ENCODE data around the gene ZFYVE21.

Gene ZFYVE21

GRCh38 chr14:103746701-103747100 is 31.1 kb downstream of the ZFYVE21 start:
- no peak overlapping the region for H3K4me2 ChIP-seq (ENCODE audit: insufficient read depth, low read length)
- H3K27me3 ChIP-seq (ENCODE audit: insufficient read depth, low read length, poor library complexity) = no peaks in the 10 kb centered on the region
- H3K36me3 ChIP-seq (ENCODE audit: insufficient read depth, low read length) = no peaks in the 10 kb centered on the region
- ATAC-seq (ENCODE audit: insufficient read depth, low read depth) (no peak), DNase-seq (no peak)
- H2AFZ ChIP-seq (ENCODE audit: low read depth, low read length) = no peak overlapping the region
- H3K9me3 ChIP-seq (ENCODE audit: insufficient read depth, low read length, severe bottlenecking) = no peaks in the 10 kb centered on the region
- TF ChIP-seq EZH2 (IDR thresholded peaks at IDR 0.05; ENCODE audit: borderline replicate concordance, low read depth, low read length, severe bottlenecking) (no peak), CTCF (IDR thresholded peaks at IDR 0.05; ENCODE audit: borderline replicate concordance, extremely low read depth, low read length, poor library complexity, severe bottlenecking) (no peak)
- no peak overlapping the region for H3K9ac ChIP-seq (ENCODE audit: low read depth, low read length)
- no peaks in the 10 kb centered on the region for H3K79me2 ChIP-seq (ENCODE audit: insufficient read depth, low read length)
- H3K4me3 ChIP-seq (ENCODE audit: low read depth in 1 of 2, low read length in 2 of 2) = no peak overlapping the region
- no peak overlapping the region for H3K27ac ChIP-seq (ENCODE audit: low read length)
- peaks cover 27% of the 10 kb centered on the region for H3K4me1 ChIP-seq (ENCODE audit: insufficient read depth, low read length)
- H4K20me1 ChIP-seq (ENCODE audit: insufficient read depth, low read length) = no peaks in the 10 kb centered on the region

GRCh38 chr14:103748534-103748857 is 32.9 kb downstream of the ZFYVE21 start:
- peak overlapping the region; percentile 95 for H3K27ac ChIP-seq (ENCODE audit: low read length)
- H3K27me3 ChIP-seq (ENCODE audit: insufficient read depth, low read length, poor library complexity) = no peaks in the 10 kb centered on the region
- H3K4me2 ChIP-seq (ENCODE audit: insufficient read depth, low read length) = peak overlapping the region; percentile 54
- H3K4me1 ChIP-seq (ENCODE audit: insufficient read depth, low read length) = peaks cover 27% of the 10 kb centered on the region
- H3K79me2 ChIP-seq (ENCODE audit: insufficient read depth, low read length) = no peaks in the 10 kb centered on the region
- DNase-seq (peak; percentile 95), ATAC-seq (ENCODE audit: insufficient read depth, low read depth) (peak; percentile 99)
- H3K36me3 ChIP-seq (ENCODE audit: insufficient read depth, low read length) = no peaks in the 10 kb centered on the region
- H4K20me1 ChIP-seq (ENCODE audit: insufficient read depth, low read length) = no peaks in the 10 kb centered on the region
- H3K9me3 ChIP-seq (ENCODE audit: insufficient read depth, low read length, severe bottlenecking) = no peaks in the 10 kb centered on the region
- TF ChIP-seq EZH2 (IDR thresholded peaks at IDR 0.05; ENCODE audit: borderline replicate concordance, low read depth, low read length, severe bottlenecking) (no peak), CTCF (IDR thresholded peaks at IDR 0.05; ENCODE audit: borderline replicate concordance, extremely low read depth, low read length, poor library complexity, severe bottlenecking) (peak; percentile 50)
- peak overlapping the region in 1 of 2 experiments; percentile 21; a peak in 1 of 4 replicates for H3K4me3 ChIP-seq (ENCODE audit: low read depth in 1 of 2, low read length in 2 of 2)
- peak overlapping the region; percentile 47 for H3K9ac ChIP-seq (ENCODE audit: low read depth, low read length)
- H2AFZ ChIP-seq (ENCODE audit: low read depth, low read length) = peak overlapping the region; percentile 79

- no peak overlapping the region; the same call in 1 of the 2 replicates for H3K4me2 ChIP-seq (ENCODE audit: insufficient read depth, low read length)
- DNase-seq = no peak
- H2AFZ ChIP-seq (ENCODE audit: low read depth, low read length) = peak overlapping the region; percentile 43; the same call in 1 of the 2 replicates
These were observed 33.8 kb downstream of the ZFYVE21 start for GRCh38 chr14:103749452-103749851.

More at GRCh38 chr14:103749452-103749851, 33.8 kb downstream of the ZFYVE21 start:
- TF ChIP-seq CTCF (IDR thresholded peaks at IDR 0.05; ENCODE audit: borderline replicate concordance, extremely low read depth, low read length, poor library complexity, severe bottlenecking) (peak; percentile 27), EZH2 (IDR thresholded peaks at IDR 0.05; ENCODE audit: borderline replicate concordance, low read depth, low read length, severe bottlenecking) (no peak)
- Histone ChIP-seq H3K4me3 (ENCODE audit: low read depth in 1 of 2, low read length in 2 of 2) (no peak overlapping the region), H3K79me2 (ENCODE audit: insufficient read depth, low read length) (no peaks in the 10 kb centered on the region), H3K27ac (ENCODE audit: low read length) (peak overlapping the region; percentile 12), H3K9me3 (ENCODE audit: insufficient read depth, low read length, severe bottlenecking) (no peaks in the 10 kb centered on the region), H4K20me1 (ENCODE audit: insufficient read depth, low read length) (no peaks in the 10 kb centered on the region), H3K4me1 (ENCODE audit: insufficient read depth, low read length) (peaks cover 27% of the 10 kb centered on the region), H3K27me3 (ENCODE audit: insufficient read depth, low read length, poor library complexity) (no peaks in the 10 kb centered on the region), H3K36me3 (ENCODE audit: insufficient read depth, low read length) (no peaks in the 10 kb centered on the region), H3K9ac (ENCODE audit: low read depth, low read length) (no peak overlapping the region)
- no peak for ATAC-seq (ENCODE audit: insufficient read depth, low read depth)
